Measurements from ENCODE around the gene KCNB1.

DNA sequence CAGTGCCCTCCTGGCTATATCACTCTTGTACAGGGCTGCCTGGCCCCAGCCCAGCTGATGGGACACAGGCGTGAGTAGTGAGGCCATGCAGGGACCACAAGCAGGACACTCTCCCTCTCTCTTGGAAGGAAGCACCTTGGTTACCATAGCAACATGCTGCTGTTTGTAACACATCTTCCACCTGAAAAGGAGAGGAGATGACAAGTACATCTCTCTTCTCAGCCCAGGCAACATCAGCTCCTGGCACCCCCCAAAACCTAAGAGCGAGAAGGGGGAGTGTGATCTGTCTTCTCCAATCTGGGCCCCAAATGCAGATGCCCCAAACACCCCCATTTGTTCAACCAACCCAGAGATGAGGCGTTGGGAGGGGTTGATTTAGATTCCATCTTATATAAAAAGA is 49.9 kb downstream of the KCNB1 start:
- TF ChIP-seq CTCF (IDR thresholded peaks at IDR 0.05) (no peak), POLR2A (IDR thresholded peaks at IDR 0.05) (no peak)

Measured in heart left ventricle (tissue), 13 donors.